K562 (cell line): ENCODE measurements around the gene CRYZL1. TPM values are rescaled to one million over a fixed set of nuclear protein-coding genes. Genes with fewer than 3 reads are reported as not detected.

Experiments
- ATAC-seq: fragments of 200-7000 bp; cut with Tn5 transposase; 3 replicates; pipeline ENCODE4 v1.9.1; 2020; ENCODE audit warnings: moderate library complexity
- BruUV-seq: library from RNA; stranded (reverse); fragments of 400-500 nt; replicated peaks from 2 replicates; lab custom pipeline; 2021; lab: Mats Ljungman, UMichigan
- CTCF ChIA-PET: fragments of 300-600 bp; formaldehyde crosslinking; extraction: SDS; loops from one replicate; lab custom pipeline; 2021; ENCODE audit warnings: low intra/inter-chr PET ratio; lab: Yijun Ruan, JAX
- POLR2A ChIA-PET: fragments of 300-600, 350-650 bp; sonication (Branson Sonifier 250); formaldehyde crosslinking; extraction: SDS; loops from one replicate; lab custom pipeline; 2021; ENCODE audit warnings: antibody characterized with exemption, inconsistent platforms; lab: Yijun Ruan, JAX
- DNase-seq, 4 experiments: peaks; one replicate each; pipeline versions ENCODE4 v3.0.0 to v3.0.0-alpha.2; 2011 to 2018; ENCODE audit warnings: low spot score in 3 of 4, mixed read lengths in 3 of 4; ENCODE audit errors: extremely low read depth in 1 of 4
- FAIRE-seq: peaks from 2 replicates; lab custom pipeline; 2011; peaks lifted over from hg19 to GRCh38; lab: Jason Lieb, UNC
- H2AFZ ChIP-seq: 2 replicates; pipeline ENCODE4 v1.6.0; 2011; ENCODE audit warnings: low read depth, low read length, control low read depth, inconsistent platforms
- H3K27ac ChIP-seq: fragments of 200-600 bp; 3 replicates; pipeline ENCODE4 v1.8.0; 2011; ENCODE audit warnings: low read depth, mild to moderate bottlenecking, control low read depth, inconsistent platforms, low read length, moderate library complexity, mixed read lengths; ENCODE audit errors: extremely low read depth
- H3K27me3 ChIP-seq, 2 experiments: fragments of 300-600 bp in 1 of 2; 2 replicates in 1 of 2; 3 replicates in 1 of 2; pipeline versions ENCODE4 v1.6.0 to v1.8.0; 2011; ENCODE audit warnings: inconsistent platforms in 2 of 2, low read length in 2 of 2, mild to moderate bottlenecking in 1 of 2, mixed read lengths in 1 of 2, moderate library complexity in 1 of 2; ENCODE audit not compliant: control insufficient read depth in 2 of 2, insufficient read depth in 2 of 2
- H3K36me3 ChIP-seq: fragments of 300-600 bp; 3 replicates; pipeline ENCODE4 v1.8.0; 2011; ENCODE audit warnings: mild to moderate bottlenecking, low read length, inconsistent platforms; ENCODE audit not compliant: control insufficient read depth, insufficient read depth
- H3K4me1 ChIP-seq, 2 experiments: fragments of 200-600 bp in 1 of 2; replicated peaks in 1 of 2; 2 replicates in 1 of 2; 3 replicates in 1 of 2; pipeline versions ENCODE4 v1.5.1 to v1.8.0; 2011; ENCODE audit warnings: inconsistent platforms in 2 of 2, low read length in 2 of 2, mild to moderate bottlenecking in 1 of 2, mixed read lengths in 1 of 2, moderate library complexity in 1 of 2; ENCODE audit not compliant: control insufficient read depth in 2 of 2, insufficient read depth in 2 of 2
- H3K4me2 ChIP-seq: 2 replicates; pipeline ENCODE4 v1.6.1; 2011; ENCODE audit warnings: low read length, control low read depth, inconsistent platforms, mixed read lengths; ENCODE audit not compliant: insufficient read depth
- H3K4me3 ChIP-seq: fragments of 200-600 bp; sonication (generic), shearing (Covaris generic); 2 replicates; pipeline ENCODE4 v1.5.1; 2016; ENCODE audit warnings: control low read depth, inconsistent platforms
- H3K79me2 ChIP-seq: fragments of 200-600 bp; 3 replicates; pipeline ENCODE4 v1.8.0; 2011; ENCODE audit warnings: low read length, inconsistent platforms; ENCODE audit not compliant: control insufficient read depth, insufficient read depth
- H3K9ac ChIP-seq, 2 experiments: 2 replicates each; pipeline versions ENCODE4 v1.6.0 to v1.6.1; 2011; ENCODE audit warnings: low read depth in 2 of 2, low read length in 2 of 2, control low read depth in 1 of 2, inconsistent platforms in 1 of 2, mild to moderate bottlenecking in 1 of 2, mixed read lengths in 1 of 2; ENCODE audit not compliant: insufficient read depth in 1 of 2
- H3K9me1 ChIP-seq: one replicate; pipeline ENCODE4 v1.6.0; 2011; ENCODE audit warnings: inconsistent platforms, mild to moderate bottlenecking, low read length, moderate library complexity; ENCODE audit not compliant: control insufficient read depth, insufficient read depth
- H3K9me3 ChIP-seq: replicated peaks from 2 replicates; pipeline ENCODE4 v1.5.1; 2011; ENCODE audit warnings: low read depth, low read length, inconsistent platforms; ENCODE audit not compliant: control insufficient read depth, insufficient read depth
- H4K20me1 ChIP-seq: replicated peaks from 2 replicates; pipeline ENCODE4 v1.6.1; 2011; ENCODE audit warnings: low read length, inconsistent platforms, mixed read lengths; ENCODE audit not compliant: control insufficient read depth, insufficient read depth
- ARID1B ChIP-seq: fragments of 450-650 bp; IDR thresholded peaks from 2 replicates; pipeline ENCODE4 v1.6.1; 2016; ENCODE audit warnings: antibody characterized with exemption, mild to moderate bottlenecking, inconsistent platforms
- ATF7 ChIP-seq: fragments of 450-650 bp; IDR thresholded peaks from 2 replicates; pipeline ENCODE4 v1.7.1; 2014; ENCODE audit warnings: mild to moderate bottlenecking, moderate library complexity
- CEBPG ChIP-seq, 3 experiments: fragments of 200-800 bp in 1 of 3; sonication (Bioruptor generic) in 1 of 3; sonication (generic) in 1 of 3; formaldehyde crosslinking in 1 of 3; IDR thresholded peaks in 2 of 3; conservative IDR thresholded peaks in 1 of 3; 2 replicates each; pipeline versions ENCODE4 v1.6.1 to v1.8.0; 2016 to 2022; ENCODE audit warnings: missing compliant biosample characterization in 2 of 3, missing genetic modification characterization in 2 of 3, mild to moderate bottlenecking in 1 of 3, missing genetic modification reagents in 1 of 3
- CHCHD3 ChIP-seq: fragments of 250-450 bp; sonication (Bioruptor Pico); IDR thresholded peaks from 2 replicates; pipeline ENCODE4 v2.1.2; 2022; ENCODE audit warnings: mild to moderate bottlenecking
- CXXC5 ChIP-seq: fragments of 250-450 bp; sonication (Bioruptor Pico); IDR thresholded peaks from 2 replicates; pipeline ENCODE4 v1.8.0; 2022; ENCODE audit warnings: inconsistent platforms, mild to moderate bottlenecking, moderate library complexity
- E2F3 ChIP-seq: fragments of 250-450 bp; sonication (Bioruptor Pico); IDR thresholded peaks from 2 replicates; pipeline ENCODE4 v1.4.0; 2020; ENCODE audit warnings: mild to moderate bottlenecking
- EHMT2 ChIP-seq: fragments of 450-650 bp; IDR thresholded peaks from 2 replicates; pipeline ENCODE4 v1.6.1; 2018; ENCODE audit warnings: antibody characterized with exemption
- EP400 ChIP-seq: fragments of 450-650 bp; IDR thresholded peaks from 2 replicates; pipeline ENCODE4 v1.6.1; 2017; ENCODE audit warnings: antibody characterized with exemption, mild to moderate bottlenecking, moderate library complexity
- FOXA1 ChIP-seq: fragments of 450-650 bp; IDR thresholded peaks from 2 replicates; pipeline ENCODE4 v1.6.1; 2016; ENCODE audit warnings: mild to moderate bottlenecking, borderline replicate concordance
- L3MBTL2 ChIP-seq: fragments of 450-650 bp; IDR thresholded peaks from 2 replicates; pipeline ENCODE4 v1.6.1; 2016; ENCODE audit warnings: mild to moderate bottlenecking, moderate library complexity
- PKNOX1 ChIP-seq: fragments of 450-650 bp; IDR thresholded peaks from 2 replicates; pipeline ENCODE4 v1.6.1; 2016
- RAD21 ChIP-seq, 2 experiments: fragments of 250-450 bp in 1 of 2; fragments of 450-650 bp in 1 of 2; sonication (Bioruptor Pico) in 1 of 2; formaldehyde crosslinking in 1 of 2; IDR thresholded peaks in 1 of 2; conservative IDR thresholded peaks in 1 of 2; 2 replicates each; pipeline versions ENCODE4 v1.4.0 to v1.8.0; 2020 to 2022; ENCODE audit warnings: mild to moderate bottlenecking in 2 of 2, moderate library complexity in 1 of 2
- SOX6 ChIP-seq: fragments of 450-650 bp; IDR thresholded peaks from 2 replicates; pipeline ENCODE4 v1.6.1; 2014; ENCODE audit warnings: mild to moderate bottlenecking
- TAL1 ChIP-seq: fragments of 450-650 bp; IDR thresholded peaks from 2 replicates; pipeline ENCODE4 v1.6.1; 2016; ENCODE audit warnings: mild to moderate bottlenecking
- ZFP30 ChIP-seq: fragments of 250-450 bp; sonication (Bioruptor Pico); IDR thresholded peaks from 2 replicates; pipeline ENCODE4 v1.8.0; 2022; ENCODE audit warnings: moderate library complexity, mild to moderate bottlenecking, inconsistent platforms, borderline replicate concordance
- ZNF77 ChIP-seq: fragments of 250-450 bp; sonication (Bioruptor Pico); IDR thresholded peaks from 2 replicates; pipeline ENCODE4 v1.5.0; 2020
- WGBS: fragments of 100-300 bp; shearing (Covaris generic); methylation state at CpG from one replicate; pipeline ENCODE4 v1.1.6; 2016; ENCODE audit warnings: low coverage, mixed read lengths; ENCODE audit not compliant: insufficient coverage; ENCODE audit errors: missing lambda C conversion rate; 5-methylcytosine and 5-hydroxymethylcytosine counted together
- in situ Hi-C: fragments of 300-500 bp; cut with MboI; formaldehyde crosslinking; loops from 4 replicates; pipeline ENCODE4 v1.15.0; 2018; ENCODE audit warnings: inconsistent platforms, mixed read lengths
- intact Hi-C: fragments of 100-400 bp; cut with micrococcal nuclease; formaldehyde crosslinking; loops from 2 replicates; pipeline ENCODE4 v1.14.2; 2022
- polyA plus RNA-seq, 8 experiments: library from polyadenylated mRNA; depleted of rRNA in 4 of 8; stranded (reverse) in 5 of 8; unstranded in 3 of 8; fragments of >200 nt; fragmentation: Nextera tagmentation in 2 of 8; fragmentation: Illumina TruSeq in 1 of 8; extraction: Ambion mirVana in 2 of 8; extraction: Trizol in 1 of 8; gene quantifications; 2 replicates each; pipeline versions ENCODE4 v1.2.1 to v1.2.3, GENCODE V29; 2011 to 2014; ENCODE audit warnings: inconsistent platforms in 1 of 8, missing spikeins in 1 of 8
- total RNA-seq, 7 experiments: library from RNA; depleted of rRNA in 6 of 7; stranded (reverse); fragments of >200 nt in 6 of 7; fragmentation: Illumina TruSeq in 2 of 7; extraction: Trizol in 2 of 7; gene quantifications; 2 replicates each; pipeline versions ENCODE4 v1.2.1 to v1.2.3, GENCODE V29; 2011 to 2021; ENCODE audit warnings: low replicate concordance in 1 of 7

The CRYZL1 gene
- total and polyA plus RNA-seq, 9 of the 15 experiments (the other 6 are each of a cell fraction or from before 2014, with no cell fraction given), result 19.9 to 98.2 (median 39.2) TPM

GRCh38 chr21:33586927-33587326 lies 54.6 kb downstream of the CRYZL1 start:
- H3K36me3 ChIP-seq, result peaks cover 47% of the 10 kb centered on the region
- H3K4me1 ChIP-seq, result peaks cover 13 to 24% of the 10 kb centered on the region in 2 experiments; a peak in 4 of 5 replicates
- TSS peak; percentile 35 for BruUV-seq
- ChIA-PET POLR2A (no interaction called here), CTCF (no interaction called here)
- peak overlapping the region; percentile 92 for H3K4me2 ChIP-seq
- H4K20me1 ChIP-seq, result no peaks in the 10 kb centered on the region
- peak overlapping the region; percentile 89 for H3K4me3 ChIP-seq
- no peaks in the 10 kb centered on the region for H3K27me3 ChIP-seq
- WGBS, result 38% methylated on average over 6 of the region's 6 CpGs
- peak overlapping the region; percentile 74 to 91; a peak in 2 of 4 replicates for H3K9ac ChIP-seq
- no peaks in the 10 kb centered on the region for H3K9me1 ChIP-seq
- DNase-seq (peak in 1 of 4 experiments; percentile 13), FAIRE-seq (no peak), ATAC-seq (peak; percentile 1; the same call in 2 of the 3 replicates)
- no peak overlapping the region for H3K27ac ChIP-seq
- TF ChIP-seq FOXA1, result no peak
- TF ChIP-seq CEBPG (CRISPR knock-in tag; IDR thresholded peaks at IDR 0.05), result 0 out of 2 replicates have a peak, but pooled peaks have one; percentile 35
- TF ChIP-seq CEBPG (tag; conservative IDR thresholded peaks at IDR 0.05 in 1 of 2, IDR thresholded peaks at IDR 0.05 in 1 of 2), result no peak
- no peaks in the 10 kb centered on the region for H3K9me3 ChIP-seq
- H2AFZ ChIP-seq, result no peak overlapping the region
- in situ Hi-C loops, result no loop called here
- intact Hi-C loops, result loop anchor here (10.0 kb wide), 1 partner anchor 388 kb away; no protein-coding TSS in a partner anchor
- H3K79me2 ChIP-seq, result peaks cover 32% of the 10 kb centered on the region

DNA sequence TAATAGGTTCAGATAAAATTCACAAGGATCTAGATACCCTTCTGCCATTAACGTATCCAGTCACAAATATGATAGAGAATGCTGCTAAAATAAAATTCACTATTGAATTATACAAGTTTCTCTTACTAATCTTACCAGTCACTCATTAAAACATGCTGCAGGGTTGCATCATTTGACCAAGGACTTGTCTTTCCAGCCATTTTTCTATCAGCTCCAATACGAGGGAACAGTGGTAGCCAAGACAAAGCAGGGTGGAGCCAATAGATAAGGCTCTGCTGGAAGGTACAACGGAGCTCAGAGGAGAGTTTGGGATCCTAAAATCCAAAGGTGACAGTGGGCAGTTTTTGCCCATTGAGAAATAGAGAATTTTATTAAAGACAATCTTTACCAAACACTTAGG lies 57.1 kb downstream of the CRYZL1 start:
- H3K79me2 ChIP-seq, result peaks cover 32% of the 10 kb centered on the region
- H3K4me1 ChIP-seq, result peaks cover 13 to 22% of the 10 kb centered on the region in 2 experiments; a peak in 4 of 5 replicates
- WGBS, result 34% methylated on average over 3 of the region's 3 CpGs
- ATAC-seq (no peak), DNase-seq (peak; percentile 33 to 54 (median 46)), FAIRE-seq (no peak)
- no peaks in the 10 kb centered on the region for H4K20me1 ChIP-seq
- BruUV-seq, result no TSS peak
- H3K4me3 ChIP-seq, result no peak overlapping the region
- no peak overlapping the region; the same call in 1 of the 3 replicates for H3K27ac ChIP-seq
- H3K36me3 ChIP-seq, result peaks cover 66% of the 10 kb centered on the region
- CTCF ChIA-PET, result no interaction called here
- POLR2A ChIA-PET, result interaction anchor here (0.7 to 3.9 kb wide), 7 partner anchors 8 to 134 kb away, joined by 3 to 28 read pairs (median 3); partner anchors contain the start of gene TMEM50B
- H3K4me2 ChIP-seq, result no peak overlapping the region
- no peaks in the 10 kb centered on the region for H3K9me3 ChIP-seq
- intact Hi-C loops (loop anchor here (10.0 kb wide), 1 partner anchor 390 kb away; no protein-coding TSS in a partner anchor), in situ Hi-C loops (no loop called here)
- H3K9me1 ChIP-seq, result no peaks in the 10 kb centered on the region
- no peak overlapping the region for H2AFZ ChIP-seq
- no peak overlapping the region for H3K9ac ChIP-seq
- H3K27me3 ChIP-seq, result no peaks in the 10 kb centered on the region
- TF ChIP-seq E2F3 (no peak), EHMT2 (peak; percentile 42; the same call in 1 of the 2 replicates), ARID1B (peak; percentile 57), PKNOX1 (peak; percentile 18; the same call in 1 of the 2 replicates), RAD21 (CRISPR knock-in tag; conservative IDR thresholded peaks at IDR 0.05 in 1 of 2, IDR thresholded peaks at IDR 0.05 in 1 of 2) (0 out of 4 replicates have a peak, but pooled peaks of 1 of the 2 experiments have one; percentile 7), L3MBTL2 (peak; percentile 38; the same call in 1 of the 2 replicates), ATF7 (peak; percentile 41; the same call in 1 of the 2 replicates), ZFP30 (no peak), CHCHD3 (CRISPR knock-in tag) (no peak), ZNF77 (CRISPR knock-in tag) (no peak), TAL1 (0 out of 2 replicates have a peak, but pooled peaks have one; percentile 41), CXXC5 (CRISPR knock-in tag) (peak; percentile 54), EP400 (peak; percentile 45; the same call in 1 of the 2 replicates), SOX6 (peak; percentile 93)
